NCI-H2107 treated with DMSO at 0.1 percent for 48 hours (cell line): ENCODE results near the gene PPT1.
A peak's percentile ranks its signal among the peaks of the same experiment; 100 is the strongest.

Experiments used
- DNase-seq: peaks from one replicate; lab custom pipeline; 2025; ENCODE audit not compliant: unreplicated experiment; lab: John Stamatoyannopoulos, UW

Gene PPT1

DNA sequence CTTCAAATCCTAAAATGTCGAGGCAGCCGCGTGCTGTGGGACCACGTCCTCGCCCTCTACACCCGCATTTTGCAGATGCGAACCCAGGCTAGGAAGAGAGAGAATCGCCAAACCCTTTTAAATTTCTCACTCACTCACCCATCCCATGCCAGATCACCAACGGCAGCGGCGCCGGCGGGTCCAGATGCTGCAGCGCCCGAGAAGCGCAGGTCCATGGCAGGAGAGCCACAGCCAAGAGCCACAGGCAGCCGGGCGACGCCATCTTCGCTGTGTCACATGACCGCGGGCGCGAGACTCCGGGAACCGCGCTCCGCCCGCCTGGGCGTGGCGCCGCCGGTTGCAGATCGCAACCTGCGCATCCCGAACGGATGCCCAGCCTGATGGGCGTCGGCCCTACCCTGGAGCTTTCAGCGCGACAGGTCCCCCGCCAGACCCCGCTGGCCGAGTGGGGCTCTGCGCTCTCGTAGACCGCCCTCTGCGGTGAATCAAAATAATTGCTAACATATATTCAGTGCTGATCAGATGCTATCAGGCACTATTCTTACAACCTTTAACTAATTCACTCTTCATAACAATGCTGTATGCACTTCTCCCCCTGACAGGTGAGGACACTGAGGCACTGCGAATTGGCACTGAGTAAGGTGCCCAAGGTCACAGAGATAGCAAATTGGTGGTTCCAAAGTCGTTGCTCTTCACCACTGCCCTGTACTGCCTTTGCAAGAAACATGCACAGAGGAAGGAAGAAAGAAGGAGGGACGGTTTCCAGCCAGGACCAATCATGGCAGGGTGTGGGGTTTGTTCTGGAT lies at the start of gene PPT1:
TSS of gene PPT1 (minus strand) at position 276 of the 806 bp plus-strand sequence. CDS start at position 262, 14 bp downstream.
- peak; percentile 100 for DNase-seq

DNA sequence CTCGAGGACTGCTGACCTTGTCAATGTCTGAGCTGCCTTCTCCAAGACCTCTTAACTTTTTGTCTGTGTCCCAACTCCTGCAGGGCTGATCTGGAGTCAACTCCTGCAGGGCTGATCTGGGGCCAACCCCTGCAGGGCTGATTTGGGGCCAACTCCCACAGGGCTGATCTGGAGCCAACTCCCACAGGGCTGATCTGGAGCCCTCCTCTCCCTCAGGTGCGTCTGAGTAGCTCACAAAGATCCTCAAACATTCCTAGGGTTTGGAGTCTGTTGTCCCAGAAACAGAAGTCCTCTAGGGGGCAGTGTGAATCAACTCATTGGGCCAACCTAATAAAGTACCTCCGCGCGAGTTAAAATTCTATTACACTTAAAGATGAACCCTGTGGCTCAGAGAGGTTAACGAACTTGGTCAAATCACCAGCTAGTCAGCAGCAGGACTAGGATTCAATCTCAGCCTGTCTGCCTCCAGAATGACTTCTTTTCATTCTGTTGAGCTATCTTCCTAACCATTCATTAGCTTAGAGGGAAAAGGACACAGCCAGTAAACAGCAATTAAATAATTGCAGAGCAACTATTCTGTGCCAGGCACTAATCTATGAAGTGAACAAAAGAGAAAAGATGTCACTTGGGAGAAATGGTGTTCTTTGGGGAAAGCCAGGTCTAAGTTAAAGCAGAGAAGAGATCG lies 47.0 kb upstream of the PPT1 start:
- peak; percentile 100 for DNase-seq

- peak; percentile 100 for DNase-seq
These were observed 45.0 kb upstream of the PPT1 start for GRCh38 chr1:40141878-40142535.

- no peak for DNase-seq
These were observed 43.3 kb upstream of the PPT1 start for GRCh38 chr1:40140211-40140973.

DNA sequence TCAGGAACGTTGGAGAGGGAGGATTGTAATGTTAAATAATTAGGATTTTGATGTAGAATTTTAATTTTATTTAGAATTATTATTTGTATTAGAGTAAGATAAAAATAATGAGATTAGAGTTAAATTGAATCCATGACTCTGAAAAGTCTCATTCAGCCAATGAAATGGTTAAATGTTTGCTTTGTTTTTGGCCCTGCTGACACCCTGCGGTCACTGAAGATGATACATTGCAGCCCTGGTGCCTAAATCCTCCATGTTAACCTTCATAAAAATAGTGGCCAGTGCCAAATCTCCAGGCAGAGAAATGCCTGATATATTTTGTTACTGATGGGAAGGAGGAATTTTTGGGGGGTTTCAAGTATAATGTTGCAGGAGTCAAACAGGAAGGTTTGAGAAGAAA lies 36.8 kb upstream of the PPT1 start:
- peak; percentile 93 for DNase-seq

DNA sequence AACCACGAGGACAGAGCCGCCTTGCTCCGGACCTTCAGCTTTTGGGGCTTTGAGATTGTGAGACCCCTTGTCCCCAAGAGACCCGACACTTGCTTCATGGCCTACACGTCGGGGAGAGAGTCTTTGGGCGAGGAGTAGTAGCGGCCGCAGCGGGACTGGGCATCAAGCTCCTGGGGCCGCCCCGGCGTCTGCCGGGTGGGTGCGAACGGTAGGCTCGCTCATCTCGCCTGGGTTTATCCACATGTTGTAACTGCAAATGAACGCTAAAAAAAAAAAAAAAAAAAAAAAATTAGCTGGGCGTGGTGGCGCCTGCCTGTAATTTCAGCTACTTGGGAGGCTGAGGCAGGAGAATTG lies 36.2 kb upstream of the PPT1 start:
- DNase-seq, result no peak

DNA sequence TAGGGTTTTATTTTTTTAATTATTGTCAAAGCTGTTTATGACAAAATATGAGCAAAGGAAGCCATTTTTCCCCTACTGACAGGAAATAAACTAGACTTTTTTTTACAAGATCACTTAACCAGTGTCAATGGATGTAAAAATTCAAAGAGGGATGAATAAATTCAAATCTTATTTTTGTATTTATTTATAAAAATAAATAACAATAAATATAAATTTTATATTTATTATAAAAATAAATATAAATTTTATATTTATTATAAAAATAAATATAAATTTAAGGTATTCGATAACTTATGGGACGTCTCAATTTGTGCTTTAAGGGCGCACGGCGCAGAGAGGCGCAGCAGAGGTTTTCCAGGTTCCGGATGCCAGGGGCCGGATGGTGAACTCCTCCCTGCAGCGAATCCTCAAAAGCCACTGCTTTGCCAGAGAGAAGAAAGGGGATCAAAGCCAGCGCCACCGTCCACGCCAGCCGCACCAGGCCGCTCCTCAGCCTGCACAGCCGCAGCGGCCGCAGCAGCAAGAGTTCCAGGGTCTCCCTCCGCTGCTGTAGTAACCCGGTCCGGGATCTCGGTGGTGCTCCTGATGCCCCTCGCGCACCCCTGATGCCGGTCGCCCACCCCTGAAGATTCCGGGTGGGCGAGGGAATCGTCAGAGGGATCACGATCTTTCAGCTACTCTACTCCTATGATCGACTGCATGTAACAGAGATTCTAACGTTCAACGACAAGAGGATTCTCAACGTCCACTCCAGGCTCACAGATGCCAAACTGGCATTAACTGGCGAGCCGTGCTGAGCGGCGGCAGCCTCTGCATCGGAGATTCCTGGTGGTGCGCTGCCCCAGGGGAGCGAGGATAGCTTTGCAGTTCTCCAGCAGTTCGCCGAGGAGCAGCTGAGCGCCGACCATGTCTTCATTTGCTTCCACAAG lies 35.6 kb upstream of the PPT1 start:
- DNase-seq, result no peak

DNA sequence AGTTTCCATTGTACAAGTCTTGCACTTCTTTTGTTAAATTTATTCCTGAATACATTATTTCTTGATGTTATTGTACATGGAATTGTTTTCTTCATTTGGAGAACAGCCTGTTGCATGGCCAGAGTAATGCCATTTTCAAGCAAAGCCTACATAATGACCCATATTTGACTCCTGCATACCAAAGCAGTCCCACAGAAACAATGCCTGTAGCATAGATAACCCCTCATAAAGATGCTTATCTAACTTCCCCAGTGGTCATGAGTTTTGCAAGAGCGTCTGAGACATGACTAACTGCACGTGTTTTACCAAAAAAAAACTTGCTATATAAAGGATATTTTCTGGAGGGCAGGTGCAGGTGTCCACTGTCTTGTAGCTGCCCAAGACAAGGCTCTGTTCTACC lies 33.8 kb upstream of the PPT1 start:
- no peak for DNase-seq

GRCh38 chr1:40122855-40123254 lies 25.8 kb upstream of the PPT1 start:
- DNase-seq, result no peak

GRCh38 chr1:40120128-40120527 lies 23.1 kb upstream of the PPT1 start:
- DNase-seq, result no peak

- no peak for DNase-seq
These were observed 17.3 kb upstream of the PPT1 start for GRCh38 chr1:40114400-40114799.

DNA sequence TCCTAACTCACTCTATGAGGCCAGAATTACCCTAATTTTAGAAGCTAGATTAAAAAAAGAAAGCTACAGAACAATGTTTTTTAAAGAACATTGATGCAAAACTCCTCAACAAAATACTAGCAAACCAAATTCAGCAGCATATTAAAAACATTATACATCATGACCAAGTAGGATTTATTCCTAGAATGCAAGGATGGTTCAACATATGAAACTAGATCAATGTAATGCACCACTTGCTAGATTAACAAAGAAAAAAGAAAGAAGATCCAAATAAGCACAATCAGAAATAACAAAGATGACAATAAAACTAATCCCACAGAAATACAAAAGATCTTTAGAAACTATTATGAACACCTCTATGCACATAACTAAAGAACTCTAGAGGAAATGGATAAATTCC lies 13.3 kb upstream of the PPT1 start:
- DNase-seq, result no peak

- no peak for DNase-seq
These were observed 10.4 kb upstream of the PPT1 start for GRCh38 chr1:40107290-40107959.

- no peak for DNase-seq
These were observed 8.0 kb upstream of the PPT1 start for GRCh38 chr1:40105028-40105427.

- DNase-seq, result no peak
These were observed 5.8 kb upstream of the PPT1 start for GRCh38 chr1:40102896-40103295.

DNA sequence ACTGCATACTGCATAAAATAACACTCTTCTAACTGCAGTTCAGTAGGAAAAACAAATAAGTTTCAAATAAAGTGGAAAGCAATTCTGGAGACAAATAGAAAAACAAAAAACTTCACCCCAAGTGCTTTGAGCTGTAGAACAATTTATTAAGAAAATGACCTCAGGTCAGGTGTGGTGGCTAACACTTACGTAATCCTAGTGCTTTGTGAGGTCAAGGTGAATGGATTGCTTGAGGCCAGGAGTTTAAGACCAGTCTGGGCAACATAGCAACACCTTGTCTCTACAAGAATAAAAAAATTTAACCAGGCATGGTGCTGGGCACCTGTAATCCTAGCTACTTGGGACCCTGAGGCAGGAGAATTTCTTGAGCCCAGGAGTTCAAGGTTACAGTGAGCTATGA lies 5.0 kb upstream of the PPT1 start:
- no peak for DNase-seq

DNA sequence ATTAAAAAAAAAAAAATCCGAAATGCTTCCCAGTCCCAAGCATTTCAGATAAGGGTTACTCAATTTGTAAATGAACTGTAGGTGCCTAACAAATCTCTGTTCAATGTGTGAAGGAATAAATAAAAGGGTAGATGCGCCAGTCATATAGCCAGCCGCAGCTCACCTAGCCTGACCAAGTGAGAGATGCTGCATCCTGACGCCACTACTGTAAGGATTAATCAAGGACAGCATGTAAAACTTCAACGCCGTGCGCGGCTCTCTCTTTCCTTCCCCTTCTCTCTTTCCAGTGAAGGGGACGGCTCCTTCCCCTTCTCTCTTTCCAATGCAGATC lies 441 bp downstream of the PPT1 start:
- DNase-seq, result no peak

- DNase-seq, result no peak
These were observed 1.2 kb downstream of the PPT1 start for GRCh38 chr1:40095806-40096205.

DNA sequence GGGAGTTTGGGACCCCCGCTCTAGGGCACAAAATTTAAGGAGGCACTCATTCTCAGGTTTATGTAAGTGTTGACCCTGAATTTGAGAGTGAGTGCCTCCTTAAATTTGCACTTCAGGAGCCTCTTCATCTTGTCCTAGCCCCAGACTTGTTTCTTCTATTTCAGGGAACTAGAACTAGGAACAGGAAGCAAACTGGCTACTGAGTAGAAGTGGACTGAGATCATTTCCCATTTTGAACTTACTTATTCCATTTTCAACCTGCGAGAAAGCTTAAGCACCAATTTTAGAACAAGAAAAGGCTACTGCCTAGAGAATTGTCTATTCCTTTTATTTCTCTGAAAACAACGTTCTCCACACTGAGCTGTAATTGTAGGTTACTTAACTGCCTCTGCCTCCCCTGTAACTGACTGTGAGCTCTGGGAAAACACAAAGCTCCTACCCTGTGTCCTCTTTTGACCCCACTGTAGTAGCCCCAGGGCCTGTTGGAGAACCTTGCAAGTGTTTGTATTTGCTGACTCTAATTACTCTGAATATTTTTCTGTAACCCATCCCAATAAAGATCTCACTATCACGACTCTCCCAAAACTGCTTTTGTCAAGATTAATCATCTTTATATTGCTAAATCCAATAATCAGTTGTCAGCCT lies 2.5 kb downstream of the PPT1 start:
- DNase-seq, result no peak
